ENCODE results near the gene MPPED1. TPM values are rescaled to one million over a fixed set of nuclear protein-coding genes. Genes with fewer than 3 reads are reported as not detected.

Gene MPPED1
- total RNA-seq, 1 experiment from 2014 or later: 0.35 TPM

DNA sequence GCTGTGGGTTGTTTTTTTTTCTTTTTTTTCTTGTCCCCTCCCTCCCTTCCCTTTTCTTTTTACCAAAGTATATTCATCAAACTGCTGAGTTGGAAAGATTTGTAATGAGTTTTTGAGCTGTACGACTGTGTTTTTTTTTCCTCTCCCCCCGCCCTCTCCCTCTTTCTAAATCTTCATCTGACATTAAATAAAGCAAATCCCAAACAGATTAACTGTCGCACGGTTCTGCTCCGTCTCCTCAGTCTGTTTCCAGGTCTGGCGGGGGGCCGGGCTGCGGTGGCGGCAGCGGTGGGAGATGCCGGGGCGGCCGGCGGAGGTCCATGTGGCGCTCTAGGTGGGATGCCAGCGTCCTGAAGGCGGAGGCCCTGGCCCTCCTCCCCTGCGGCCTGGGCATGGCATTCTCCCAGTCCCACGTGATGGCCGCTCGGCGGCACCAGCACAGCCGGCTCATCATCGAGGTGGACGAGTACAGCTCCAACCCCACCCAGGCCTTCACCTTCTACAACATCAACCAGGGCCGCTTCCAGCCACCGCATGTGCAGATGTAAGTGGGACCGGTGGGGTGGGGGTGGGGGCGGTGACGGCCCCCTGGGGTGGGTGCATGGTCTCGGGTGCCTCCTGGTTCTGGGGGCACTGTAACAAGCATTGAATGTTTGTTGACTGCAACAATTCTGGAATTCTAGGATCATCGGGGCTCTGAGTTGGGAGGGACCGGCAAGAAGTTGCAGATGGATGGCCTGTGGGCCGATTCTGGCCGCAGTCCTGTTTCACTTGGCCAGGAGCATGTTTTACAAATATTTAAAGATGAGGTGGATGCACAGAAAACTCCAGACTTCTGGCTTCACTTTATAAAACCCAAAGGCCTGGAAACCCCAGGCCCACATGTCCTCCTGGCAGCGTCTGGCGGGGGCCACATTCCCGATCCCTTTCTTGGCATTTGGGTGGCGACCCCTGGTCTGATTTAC is 13.1 kb downstream of the MPPED1 start (continued):
- TF ChIP-seq, protein P1, sequence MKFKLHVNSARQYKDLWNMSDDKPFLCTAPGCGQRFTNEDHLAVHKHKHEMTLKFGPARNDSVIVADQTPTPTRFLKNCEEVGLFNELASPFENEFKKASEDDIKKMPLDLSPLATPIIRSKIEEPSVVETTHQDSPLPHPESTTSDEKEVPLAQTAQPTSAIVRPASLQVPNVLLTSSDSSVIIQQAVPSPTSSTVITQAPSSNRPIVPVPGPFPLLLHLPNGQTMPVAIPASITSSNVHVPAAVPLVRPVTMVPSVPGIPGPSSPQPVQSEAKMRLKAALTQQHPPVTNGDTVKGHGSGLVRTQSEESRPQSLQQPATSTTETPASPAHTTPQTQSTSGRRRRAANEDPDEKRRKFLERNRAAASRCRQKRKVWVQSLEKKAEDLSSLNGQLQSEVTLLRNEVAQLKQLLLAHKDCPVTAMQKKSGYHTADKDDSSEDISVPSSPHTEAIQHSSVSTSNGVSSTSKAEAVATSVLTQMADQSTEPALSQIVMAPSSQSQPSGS (CRISPR knock-in tag; IDR thresholded peaks at IDR 0.05; ENCODE audit: borderline replicate concordance, low read depth): no peak
- TF ChIP-seq, protein P2, sequence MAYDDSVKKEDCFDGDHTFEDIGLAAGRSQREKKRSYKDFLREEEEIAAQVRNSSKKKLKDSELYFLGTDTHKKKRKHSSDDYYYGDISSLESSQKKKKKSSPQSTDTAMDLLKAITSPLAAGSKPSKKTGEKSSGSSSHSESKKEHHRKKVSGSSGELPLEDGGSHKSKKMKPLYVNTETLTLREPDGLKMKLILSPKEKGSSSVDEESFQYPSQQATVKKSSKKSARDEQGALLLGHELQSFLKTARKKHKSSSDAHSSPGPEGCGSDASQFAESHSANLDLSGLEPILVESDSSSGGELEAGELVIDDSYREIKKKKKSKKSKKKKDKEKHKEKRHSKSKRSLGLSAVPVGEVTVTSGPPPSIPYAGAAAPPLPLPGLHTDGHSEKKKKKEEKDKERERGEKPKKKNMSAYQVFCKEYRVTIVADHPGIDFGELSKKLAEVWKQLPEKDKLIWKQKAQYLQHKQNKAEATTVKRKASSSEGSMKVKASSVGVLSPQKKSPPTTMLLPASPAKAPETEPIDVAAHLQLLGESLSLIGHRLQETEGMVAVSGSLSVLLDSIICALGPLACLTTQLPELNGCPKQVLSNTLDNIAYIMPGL (CRISPR knock-in tag; IDR thresholded peaks at IDR 0.05): no peak
- no peak for TF ChIP-seq NFE2L1 (CRISPR knock-in tag; IDR thresholded peaks at IDR 0.05)
- TF ChIP-seq, protein P3, sequence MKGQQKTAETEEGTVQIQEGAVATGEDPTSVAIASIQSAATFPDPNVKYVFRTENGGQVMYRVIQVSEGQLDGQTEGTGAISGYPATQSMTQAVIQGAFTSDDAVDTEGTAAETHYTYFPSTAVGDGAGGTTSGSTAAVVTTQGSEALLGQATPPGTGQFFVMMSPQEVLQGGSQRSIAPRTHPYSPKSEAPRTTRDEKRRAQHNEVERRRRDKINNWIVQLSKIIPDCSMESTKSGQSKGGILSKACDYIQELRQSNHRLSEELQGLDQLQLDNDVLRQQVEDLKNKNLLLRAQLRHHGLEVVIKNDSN (CRISPR knock-in tag; IDR thresholded peaks at IDR 0.05): no peak
- TF ChIP-seq, protein P4, sequence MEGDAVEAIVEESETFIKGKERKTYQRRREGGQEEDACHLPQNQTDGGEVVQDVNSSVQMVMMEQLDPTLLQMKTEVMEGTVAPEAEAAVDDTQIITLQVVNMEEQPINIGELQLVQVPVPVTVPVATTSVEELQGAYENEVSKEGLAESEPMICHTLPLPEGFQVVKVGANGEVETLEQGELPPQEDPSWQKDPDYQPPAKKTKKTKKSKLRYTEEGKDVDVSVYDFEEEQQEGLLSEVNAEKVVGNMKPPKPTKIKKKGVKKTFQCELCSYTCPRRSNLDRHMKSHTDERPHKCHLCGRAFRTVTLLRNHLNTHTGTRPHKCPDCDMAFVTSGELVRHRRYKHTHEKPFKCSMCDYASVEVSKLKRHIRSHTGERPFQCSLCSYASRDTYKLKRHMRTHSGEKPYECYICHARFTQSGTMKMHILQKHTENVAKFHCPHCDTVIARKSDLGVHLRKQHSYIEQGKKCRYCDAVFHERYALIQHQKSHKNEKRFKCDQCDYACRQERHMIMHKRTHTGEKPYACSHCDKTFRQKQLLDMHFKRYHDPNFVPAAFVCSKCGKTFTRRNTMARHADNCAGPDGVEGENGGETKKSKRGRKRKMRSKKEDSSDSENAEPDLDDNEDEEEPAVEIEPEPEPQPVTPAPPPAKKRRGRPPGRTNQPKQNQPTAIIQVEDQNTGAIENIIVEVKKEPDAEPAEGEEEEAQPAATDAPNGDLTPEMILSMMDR (IDR thresholded peaks at IDR 0.05): no peak
- TF ChIP-seq, protein P5, sequence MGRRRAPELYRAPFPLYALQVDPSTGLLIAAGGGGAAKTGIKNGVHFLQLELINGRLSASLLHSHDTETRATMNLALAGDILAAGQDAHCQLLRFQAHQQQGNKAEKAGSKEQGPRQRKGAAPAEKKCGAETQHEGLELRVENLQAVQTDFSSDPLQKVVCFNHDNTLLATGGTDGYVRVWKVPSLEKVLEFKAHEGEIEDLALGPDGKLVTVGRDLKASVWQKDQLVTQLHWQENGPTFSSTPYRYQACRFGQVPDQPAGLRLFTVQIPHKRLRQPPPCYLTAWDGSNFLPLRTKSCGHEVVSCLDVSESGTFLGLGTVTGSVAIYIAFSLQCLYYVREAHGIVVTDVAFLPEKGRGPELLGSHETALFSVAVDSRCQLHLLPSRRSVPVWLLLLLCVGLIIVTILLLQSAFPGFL (CRISPR knock-in tag; IDR thresholded peaks at IDR 0.05; ENCODE audit: borderline replicate concordance): no peak
- TF ChIP-seq, protein P6, sequence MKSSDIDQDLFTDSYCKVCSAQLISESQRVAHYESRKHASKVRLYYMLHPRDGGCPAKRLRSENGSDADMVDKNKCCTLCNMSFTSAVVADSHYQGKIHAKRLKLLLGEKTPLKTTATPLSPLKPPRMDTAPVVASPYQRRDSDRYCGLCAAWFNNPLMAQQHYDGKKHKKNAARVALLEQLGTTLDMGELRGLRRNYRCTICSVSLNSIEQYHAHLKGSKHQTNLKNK (CRISPR knock-in tag; IDR thresholded peaks at IDR 0.05): no peak
- no peak for TF ChIP-seq ATF1 (CRISPR knock-in tag; IDR thresholded peaks at IDR 0.05)
- TF ChIP-seq, protein P7, sequence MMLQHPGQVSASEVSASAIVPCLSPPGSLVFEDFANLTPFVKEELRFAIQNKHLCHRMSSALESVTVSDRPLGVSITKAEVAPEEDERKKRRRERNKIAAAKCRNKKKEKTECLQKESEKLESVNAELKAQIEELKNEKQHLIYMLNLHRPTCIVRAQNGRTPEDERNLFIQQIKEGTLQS (CRISPR knock-in tag; conservative IDR thresholded peaks at IDR 0.05): no peak

DNA sequence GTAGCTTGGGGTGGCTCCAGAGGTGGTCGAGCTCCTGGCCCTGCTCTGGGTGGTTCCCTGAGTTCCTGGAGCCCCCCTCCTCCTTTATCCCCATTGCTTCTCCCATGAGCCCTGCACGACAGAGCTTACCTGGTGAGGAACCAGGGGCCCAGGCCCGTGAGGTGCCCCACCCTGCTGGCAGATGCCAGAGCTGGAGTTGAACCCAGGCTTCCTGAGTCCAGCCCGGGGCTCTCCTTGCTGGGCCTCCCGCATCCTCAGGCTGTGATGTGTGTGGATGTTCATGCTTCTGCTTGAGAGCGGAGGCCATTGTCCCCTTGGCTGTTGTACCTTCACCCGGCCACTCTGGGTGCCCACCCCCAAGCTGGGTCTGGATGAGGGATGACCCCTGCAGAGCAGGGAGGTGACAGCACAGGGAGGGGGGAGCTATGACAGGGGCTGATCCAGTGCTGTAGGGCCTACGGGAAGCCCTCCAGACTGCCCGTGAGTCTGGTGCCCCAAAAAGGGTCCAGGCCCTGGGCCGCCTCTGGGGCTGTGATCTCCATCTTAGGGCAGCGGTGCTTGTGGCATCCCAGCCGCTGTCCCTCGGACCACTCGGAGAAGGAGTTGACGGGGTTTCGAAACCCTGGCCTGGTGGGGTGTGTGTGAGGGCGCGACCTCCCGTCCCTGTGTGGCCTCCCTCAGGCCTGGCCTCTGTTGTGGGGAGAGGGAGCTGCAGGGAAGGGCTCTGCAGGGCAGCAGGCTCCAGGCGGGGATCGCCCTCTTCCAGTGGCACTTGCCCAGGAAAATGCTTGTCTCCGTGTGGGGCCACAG is 14.4 kb downstream of the MPPED1 start:
- CTCF ChIA-PET: interaction anchor here (3.0 kb wide), 1 partner anchor 90 kb away, joined by 12 read pairs; no protein-coding TSS in a partner anchor
- TF ChIP-seq, protein P8, sequence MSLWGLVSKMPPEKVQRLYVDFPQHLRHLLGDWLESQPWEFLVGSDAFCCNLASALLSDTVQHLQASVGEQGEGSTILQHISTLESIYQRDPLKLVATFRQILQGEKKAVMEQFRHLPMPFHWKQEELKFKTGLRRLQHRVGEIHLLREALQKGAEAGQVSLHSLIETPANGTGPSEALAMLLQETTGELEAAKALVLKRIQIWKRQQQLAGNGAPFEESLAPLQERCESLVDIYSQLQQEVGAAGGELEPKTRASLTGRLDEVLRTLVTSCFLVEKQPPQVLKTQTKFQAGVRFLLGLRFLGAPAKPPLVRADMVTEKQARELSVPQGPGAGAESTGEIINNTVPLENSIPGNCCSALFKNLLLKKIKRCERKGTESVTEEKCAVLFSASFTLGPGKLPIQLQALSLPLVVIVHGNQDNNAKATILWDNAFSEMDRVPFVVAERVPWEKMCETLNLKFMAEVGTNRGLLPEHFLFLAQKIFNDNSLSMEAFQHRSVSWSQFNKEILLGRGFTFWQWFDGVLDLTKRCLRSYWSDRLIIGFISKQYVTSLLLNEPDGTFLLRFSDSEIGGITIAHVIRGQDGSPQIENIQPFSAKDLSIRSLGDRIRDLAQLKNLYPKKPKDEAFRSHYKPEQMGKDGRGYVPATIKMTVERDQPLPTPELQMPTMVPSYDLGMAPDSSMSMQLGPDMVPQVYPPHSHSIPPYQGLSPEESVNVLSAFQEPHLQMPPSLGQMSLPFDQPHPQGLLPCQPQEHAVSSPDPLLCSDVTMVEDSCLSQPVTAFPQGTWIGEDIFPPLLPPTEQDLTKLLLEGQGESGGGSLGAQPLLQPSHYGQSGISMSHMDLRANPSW (CRISPR knock-in tag; conservative IDR thresholded peaks at IDR 0.05; ENCODE audit: low read depth): no peak
- TF ChIP-seq, protein P4 (IDR thresholded peaks at IDR 0.05): no peak
- TF ChIP-seq, protein P9, sequence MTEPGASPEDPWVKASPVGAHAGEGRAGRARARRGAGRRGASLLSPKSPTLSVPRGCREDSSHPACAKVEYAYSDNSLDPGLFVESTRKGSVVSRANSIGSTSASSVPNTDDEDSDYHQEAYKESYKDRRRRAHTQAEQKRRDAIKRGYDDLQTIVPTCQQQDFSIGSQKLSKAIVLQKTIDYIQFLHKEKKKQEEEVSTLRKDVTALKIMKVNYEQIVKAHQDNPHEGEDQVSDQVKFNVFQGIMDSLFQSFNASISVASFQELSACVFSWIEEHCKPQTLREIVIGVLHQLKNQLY (CRISPR knock-in tag; IDR thresholded peaks at IDR 0.05): no peak
- TF ChIP-seq ZNF232 (CRISPR knock-in tag; IDR thresholded peaks at IDR 0.05): no peak
- TF ChIP-seq SP1 (CRISPR knock-in tag; conservative IDR thresholded peaks at IDR 0.05): no peak
- TF ChIP-seq, protein P3 (CRISPR knock-in tag; IDR thresholded peaks at IDR 0.05): no peak
- TF ChIP-seq CDX4 (CRISPR knock-in tag; IDR thresholded peaks at IDR 0.05; ENCODE audit: borderline replicate concordance): no peak

More for the DNA sequence above, 14.4 kb downstream of the MPPED1 start:
- no peaks in the 10 kb centered on the region for H3K4me1 Mint-ChIP-seq
- no peaks in the 10 kb centered on the region for H3K27me3 Mint-ChIP-seq (ENCODE audit: low read depth)
- POLR2A ChIA-PET: no interaction called here
- H3K36me3 Mint-ChIP-seq: no peaks in the 10 kb centered on the region
- ATAC-seq (no peak), DNase-seq (ENCODE audit: low spot score) (no peak)
- H3K9me3 Mint-ChIP-seq: no peaks in the 10 kb centered on the region
- H3K27ac Mint-ChIP-seq: no peak overlapping the region
- H3K4me3 Mint-ChIP-seq: no peak overlapping the region

All from WTC11 (cell line).